Activated naive CD4-positive, alpha-beta T cell treated with anti-CD3 and anti-CD28 coated beads, Interleukin-2, amount 10 ng/mL, durations not matched to agents 7 days and 5 days (primary cell): Measurements from ENCODE around the gene NR2C2.

Experiments
- CTCF ChIA-PET: fragments of 350-600 bp; sonication (Branson Sonifier 250); formaldehyde crosslinking; loops from one replicate; lab custom pipeline; 2021; ENCODE audit warnings: antibody characterized with exemption; lab: Charles Lee
- DNase-seq: peaks from one replicate; pipeline ENCODE4 v3.0.0-alpha.2; 2020
- H3K27ac Mint-ChIP-seq: one replicate; pipeline ENCODE4 v1.8.0; 2021; ENCODE audit warnings: mild to moderate bottlenecking, moderate library complexity, mixed read lengths
- H3K27me3 Mint-ChIP-seq: one replicate; pipeline ENCODE4 v1.8.0; 2021; ENCODE audit warnings: mild to moderate bottlenecking, mixed read lengths
- H3K36me3 Mint-ChIP-seq: one replicate; pipeline ENCODE4 v1.8.0; 2021; ENCODE audit warnings: mixed read lengths
- H3K4me1 Mint-ChIP-seq: one replicate; pipeline ENCODE4 v1.8.0; 2021; ENCODE audit warnings: mixed read lengths
- H3K4me3 Mint-ChIP-seq: one replicate; pipeline ENCODE4 v1.8.0; 2021; ENCODE audit warnings: mild to moderate bottlenecking, moderate library complexity, mixed read lengths
- H3K9me3 Mint-ChIP-seq: one replicate; pipeline ENCODE4 v1.8.0; 2021; ENCODE audit warnings: mixed read lengths

NR2C2 gene

GRCh38 chr3:15040844-15041243 lies 93.5 kb downstream of the NR2C2 start:
- H3K4me3 Mint-ChIP-seq, result no peak overlapping the region
- H3K27ac Mint-ChIP-seq, result peak overlapping the region; percentile 20

GRCh38 chr3:15041950-15042349 lies 94.6 kb downstream of the NR2C2 start:
- Mint-ChIP-seq H3K9me3 (no peaks in the 10 kb centered on the region), H3K27ac (no peak overlapping the region), H3K4me1 (peaks cover 19% of the 10 kb centered on the region), H3K27me3 (no peaks in the 10 kb centered on the region), H3K4me3 (no peak overlapping the region), H3K36me3 (peaks cover 68% of the 10 kb centered on the region)
- no peak for DNase-seq
- CTCF ChIA-PET, result interaction anchor here (0.7 kb wide), 1 partner anchor 66 kb away, joined by 3 read pairs; no protein-coding TSS in a partner anchor

More at GRCh38 chr3:15040844-15041243, 93.5 kb downstream of the NR2C2 start:
- H3K4me1 Mint-ChIP-seq, result peaks cover 19% of the 10 kb centered on the region
- peaks cover 58% of the 10 kb centered on the region for H3K36me3 Mint-ChIP-seq
- DNase-seq, result no peak
- H3K9me3 Mint-ChIP-seq, result no peaks in the 10 kb centered on the region
- H3K27me3 Mint-ChIP-seq, result no peaks in the 10 kb centered on the region
- CTCF ChIA-PET, result interaction anchor here (1.2 kb wide), 1 partner anchor 8 kb away, joined by 3 read pairs; no protein-coding TSS in a partner anchor

- no peak overlapping the region for H3K4me3 Mint-ChIP-seq
- H3K9me3 Mint-ChIP-seq, result no peaks in the 10 kb centered on the region
- peaks cover 19% of the 10 kb centered on the region for H3K4me1 Mint-ChIP-seq
- CTCF ChIA-PET, result no interaction called here
- peaks cover 65% of the 10 kb centered on the region for H3K36me3 Mint-ChIP-seq
- no peak for DNase-seq
- no peaks in the 10 kb centered on the region for H3K27me3 Mint-ChIP-seq
- H3K27ac Mint-ChIP-seq, result no peak overlapping the region
Measured at GRCh38 chr3:15042936-15043335, 95.6 kb downstream of the NR2C2 start.

GRCh38 chr3:15043408-15044171 lies 96.2 kb downstream of the NR2C2 start:
- Mint-ChIP-seq H3K27me3 (no peaks in the 10 kb centered on the region), H3K9me3 (no peaks in the 10 kb centered on the region), H3K4me3 (no peak overlapping the region), H3K4me1 (peaks cover 19% of the 10 kb centered on the region), H3K27ac (peak overlapping the region; percentile 24), H3K36me3 (peaks cover 64% of the 10 kb centered on the region)
- DNase-seq, result no peak
- CTCF ChIA-PET, result no interaction called here

GRCh38 chr3:15044326-15044725 lies 96.9 kb downstream of the NR2C2 start:
- Mint-ChIP-seq H3K27me3 (no peaks in the 10 kb centered on the region), H3K9me3 (no peaks in the 10 kb centered on the region), H3K27ac (peak overlapping the region; percentile 69), H3K4me3 (no peak overlapping the region), H3K36me3 (peaks cover 58% of the 10 kb centered on the region), H3K4me1 (peaks cover 19% of the 10 kb centered on the region)
- no peak for DNase-seq
- CTCF ChIA-PET, result no interaction called here

- H3K36me3 Mint-ChIP-seq, result peaks cover 59% of the 10 kb centered on the region
- H3K9me3 Mint-ChIP-seq, result no peaks in the 10 kb centered on the region
- H3K4me3 Mint-ChIP-seq, result no peak overlapping the region
- H3K27ac Mint-ChIP-seq, result no peak overlapping the region
- H3K27me3 Mint-ChIP-seq, result no peaks in the 10 kb centered on the region
- CTCF ChIA-PET, result interaction anchor here (1.4 kb wide), 1 partner anchor 119 kb away, joined by 3 read pairs; no protein-coding TSS in a partner anchor
- peaks cover 24% of the 10 kb centered on the region for H3K4me1 Mint-ChIP-seq
- DNase-seq, result no peak
Measured at GRCh38 chr3:15045667-15046066, 98.3 kb downstream of the NR2C2 start.

- Mint-ChIP-seq H3K4me3 (no peak overlapping the region), H3K9me3 (no peaks in the 10 kb centered on the region), H3K27ac (no peak overlapping the region), H3K36me3 (peaks cover 52% of the 10 kb centered on the region), H3K4me1 (peaks cover 19% of the 10 kb centered on the region), H3K27me3 (no peaks in the 10 kb centered on the region)
- CTCF ChIA-PET, result interaction anchor here (0.6 to 1.5 kb wide), 4 partner anchors 9 to 192 kb away, joined by 3 read pairs; no protein-coding TSS in a partner anchor
- no peak for DNase-seq
Measured at GRCh38 chr3:15049584-15049983, 102.2 kb downstream of the NR2C2 start.

GRCh38 chr3:15050405-15051092 lies 103.2 kb downstream of the NR2C2 start:
- CTCF ChIA-PET, result interaction anchor here (1.0 to 1.7 kb wide), 10 partner anchors 12 to 124 kb away, joined by 3 to 9 read pairs (median 4); partner anchors contain the start of gene MRPS25
- H3K36me3 Mint-ChIP-seq, result peaks cover 53% of the 10 kb centered on the region

GRCh38 chr3:15051531-15051930 lies 104.1 kb downstream of the NR2C2 start:
- DNase-seq, result peak; percentile 64
- Mint-ChIP-seq H3K4me3 (no peak overlapping the region), H3K9me3 (peaks cover 4% of the 10 kb centered on the region), H3K27me3 (no peaks in the 10 kb centered on the region), H3K36me3 (peaks cover 52% of the 10 kb centered on the region), H3K4me1 (peaks cover 29% of the 10 kb centered on the region), H3K27ac (peak overlapping the region; percentile 62)
- CTCF ChIA-PET, result interaction anchor here (0.5 to 1.7 kb wide), 17 partner anchors 9 to 1330 kb away, joined by 3 to 9 read pairs (median 3); partner anchors contain the start of genes CCDC174 and MRPS25

More at GRCh38 chr3:15050405-15051092, 103.2 kb downstream of the NR2C2 start:
- H3K4me1 Mint-ChIP-seq, result peaks cover 22% of the 10 kb centered on the region
- DNase-seq, result no peak
- H3K4me3 Mint-ChIP-seq, result no peak overlapping the region
- H3K9me3 Mint-ChIP-seq, result peaks cover 4% of the 10 kb centered on the region
- H3K27ac Mint-ChIP-seq, result no peak overlapping the region
- no peaks in the 10 kb centered on the region for H3K27me3 Mint-ChIP-seq

GRCh38 chr3:15052335-15053242 lies 105.2 kb downstream of the NR2C2 start:
- no peak for DNase-seq
- H3K4me1 Mint-ChIP-seq, result peaks cover 32% of the 10 kb centered on the region
- no peak overlapping the region for H3K4me3 Mint-ChIP-seq
- H3K27me3 Mint-ChIP-seq, result no peaks in the 10 kb centered on the region
- H3K36me3 Mint-ChIP-seq, result peaks cover 50% of the 10 kb centered on the region
- H3K27ac Mint-ChIP-seq, result peak overlapping the region; percentile 28
- H3K9me3 Mint-ChIP-seq, result peaks cover 4% of the 10 kb centered on the region
- CTCF ChIA-PET, result interaction anchor here (1.1 to 1.7 kb wide), 5 partner anchors 8 to 128 kb away, joined by 3 to 7 read pairs (median 4); no protein-coding TSS in a partner anchor

- DNase-seq, result no peak
- Mint-ChIP-seq H3K4me1 (peaks cover 32% of the 10 kb centered on the region), H3K27ac (peak overlapping the region; percentile 8), H3K36me3 (peaks cover 55% of the 10 kb centered on the region), H3K4me3 (no peak overlapping the region), H3K27me3 (no peaks in the 10 kb centered on the region), H3K9me3 (peaks cover 4% of the 10 kb centered on the region)
- CTCF ChIA-PET, result interaction anchor here (1.1 kb wide), 1 partner anchor 129 kb away, joined by 4 read pairs; no protein-coding TSS in a partner anchor
Measured at GRCh38 chr3:15053541-15053940, 106.2 kb downstream of the NR2C2 start.

- Mint-ChIP-seq H3K4me1 (peaks cover 37% of the 10 kb centered on the region), H3K27ac (peak overlapping the region; percentile 73), H3K27me3 (no peaks in the 10 kb centered on the region), H3K4me3 (no peak overlapping the region), H3K9me3 (peaks cover 4% of the 10 kb centered on the region), H3K36me3 (peaks cover 62% of the 10 kb centered on the region)
- CTCF ChIA-PET, result interaction anchor here (0.7 kb wide), 1 partner anchor 54 kb away, joined by 3 read pairs; no protein-coding TSS in a partner anchor
- peak; percentile 51 for DNase-seq
Measured at GRCh38 chr3:15055019-15055557, 107.7 kb downstream of the NR2C2 start.
